Measurements from ENCODE around the gene PARD3B.

PARD3B gene

GRCh38 chr2:204754898-204755297, 209.6 kb downstream of the PARD3B start:
- DNase-seq (ENCODE audit: low read depth in 2 of 2): no peak

GRCh38 chr2:204763974-204764703, 218.9 kb downstream of the PARD3B start:
- no peak for DNase-seq (ENCODE audit: low read depth in 2 of 2)

DNA sequence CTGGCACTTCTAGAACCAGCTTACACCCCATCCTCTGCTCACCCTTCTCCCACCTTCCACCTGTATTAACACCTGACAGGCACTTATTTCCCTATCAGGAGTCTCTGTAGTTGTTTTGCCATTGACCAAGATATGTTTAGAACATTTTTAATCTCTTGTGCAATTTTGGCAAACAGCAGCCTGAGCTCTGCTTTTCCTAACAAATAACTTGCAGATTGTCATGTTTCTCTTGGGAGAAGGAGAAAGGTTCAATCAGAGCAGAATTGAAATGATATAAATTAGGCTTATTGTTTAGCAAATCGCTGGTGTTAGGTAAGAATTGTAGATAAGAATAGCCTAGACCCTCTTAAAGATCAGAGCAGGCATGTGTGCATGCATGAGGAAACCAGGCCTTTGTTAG, 225.5 kb downstream of the PARD3B start:
- DNase-seq (ENCODE audit: low read depth in 2 of 2): no peak

GRCh38 chr2:204771721-204772120, 226.4 kb downstream of the PARD3B start:
- no peak for DNase-seq (ENCODE audit: low read depth in 2 of 2)

GRCh38 chr2:204772546-204772945, 227.3 kb downstream of the PARD3B start:
- DNase-seq (ENCODE audit: low read depth in 2 of 2): no peak

DNA sequence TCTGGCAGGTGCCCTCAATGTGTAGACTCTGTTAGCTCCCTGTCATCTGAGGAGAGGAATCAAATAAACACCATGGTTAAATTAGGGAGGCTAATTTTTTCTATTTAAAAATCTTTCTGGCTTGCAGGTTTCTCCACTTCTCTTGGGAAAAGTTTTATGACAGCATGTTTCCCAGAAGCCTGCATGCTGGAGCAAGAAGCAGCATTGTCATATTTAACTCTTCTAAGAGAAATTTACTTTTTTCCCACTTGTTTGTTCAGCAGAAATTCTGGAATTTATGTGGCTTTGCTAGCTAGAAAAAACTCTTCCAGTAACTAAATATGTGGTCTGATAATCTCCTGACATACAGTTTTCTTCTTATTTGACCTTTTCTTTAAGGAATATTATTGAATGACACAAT, 230.5 kb downstream of the PARD3B start:
- no peak for DNase-seq (ENCODE audit: low read depth in 2 of 2)

DNA sequence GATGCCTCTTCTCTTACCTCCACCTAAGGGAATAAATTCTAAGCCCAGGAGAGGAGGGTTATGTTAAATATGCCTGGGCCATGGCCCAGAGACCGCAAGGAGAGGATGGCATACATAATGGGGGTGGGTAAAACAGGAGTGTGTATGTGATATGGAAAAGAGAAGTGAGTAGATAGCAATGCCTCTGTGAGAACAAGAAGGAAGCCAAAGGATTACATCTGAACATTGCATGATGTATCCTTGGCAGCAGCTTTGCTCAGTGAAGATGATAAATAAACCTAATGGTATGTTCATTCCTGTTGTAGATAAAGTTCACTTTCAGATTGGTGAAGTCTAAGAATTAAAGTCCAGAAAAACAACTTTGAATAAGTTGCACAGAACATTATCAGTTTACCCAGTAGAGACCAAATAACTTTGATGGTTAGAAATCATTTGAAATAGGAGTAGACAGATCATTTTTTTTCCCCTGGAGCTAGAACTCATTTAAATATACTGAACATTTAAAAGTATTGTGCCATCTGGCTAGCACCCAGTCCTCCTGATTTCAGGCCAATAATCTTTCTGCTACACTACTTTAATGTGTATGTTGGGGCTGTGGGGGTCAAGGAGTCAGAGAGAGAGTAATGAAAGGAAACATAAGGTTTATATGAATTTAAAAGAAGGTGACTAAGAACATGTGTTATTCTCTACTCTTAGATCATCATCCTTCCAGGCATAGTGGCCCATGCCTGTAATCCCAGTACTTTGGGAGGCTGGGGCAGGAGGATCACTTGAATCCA, 231.7 kb downstream of the PARD3B start:
- DNase-seq (ENCODE audit: low read depth in 2 of 2): no peak

- DNase-seq (ENCODE audit: low read depth in 2 of 2): no peak
Measured at GRCh38 chr2:204779771-204780170, 234.5 kb downstream of the PARD3B start.

DNA sequence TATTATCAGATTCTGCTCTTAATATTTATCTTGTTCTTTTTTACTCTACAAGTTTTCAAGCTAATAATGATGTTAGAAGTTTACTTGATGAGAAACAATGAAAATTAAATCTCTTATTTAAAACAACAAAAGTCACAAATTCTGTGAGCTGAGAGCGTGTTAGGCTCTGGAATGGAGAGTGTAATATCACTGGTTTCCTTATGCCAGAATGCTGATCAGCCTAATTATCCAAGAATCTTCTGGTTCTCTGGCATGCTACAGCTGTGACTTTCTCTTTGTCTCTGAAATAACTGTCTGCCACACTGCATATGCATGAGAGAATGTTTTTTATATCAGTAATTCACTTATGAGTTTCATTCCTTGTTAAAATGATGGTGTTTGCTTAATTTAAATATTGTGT, 236.7 kb downstream of the PARD3B start:
- DNase-seq (ENCODE audit: low read depth in 2 of 2): no peak

GRCh38 chr2:204790076-204790475, 244.8 kb downstream of the PARD3B start:
- DNase-seq (ENCODE audit: low read depth in 2 of 2): no peak

DNA sequence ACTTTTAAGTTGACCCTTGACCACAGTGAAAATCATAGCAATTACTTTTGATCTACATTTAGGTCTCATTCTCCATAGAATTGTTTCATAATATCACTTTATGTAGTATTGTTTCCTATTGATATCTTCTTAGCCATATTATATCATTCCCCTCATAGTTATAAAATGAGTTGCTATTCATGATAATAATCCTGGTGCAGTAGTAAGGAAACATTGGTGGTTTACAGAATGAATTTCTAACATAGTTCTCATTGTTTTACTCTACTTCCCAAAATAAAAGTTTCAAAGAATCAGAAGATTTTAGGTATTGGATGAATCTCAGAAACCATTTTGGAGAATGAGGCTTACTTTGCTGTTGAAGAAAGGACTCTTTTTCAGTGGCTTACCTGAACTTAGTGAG, 246.0 kb downstream of the PARD3B start:
- no peak for DNase-seq (ENCODE audit: low read depth in 2 of 2)

GRCh38 chr2:204794624-204795023, 249.3 kb downstream of the PARD3B start:
- DNase-seq (ENCODE audit: low read depth in 2 of 2): no peak

DNA sequence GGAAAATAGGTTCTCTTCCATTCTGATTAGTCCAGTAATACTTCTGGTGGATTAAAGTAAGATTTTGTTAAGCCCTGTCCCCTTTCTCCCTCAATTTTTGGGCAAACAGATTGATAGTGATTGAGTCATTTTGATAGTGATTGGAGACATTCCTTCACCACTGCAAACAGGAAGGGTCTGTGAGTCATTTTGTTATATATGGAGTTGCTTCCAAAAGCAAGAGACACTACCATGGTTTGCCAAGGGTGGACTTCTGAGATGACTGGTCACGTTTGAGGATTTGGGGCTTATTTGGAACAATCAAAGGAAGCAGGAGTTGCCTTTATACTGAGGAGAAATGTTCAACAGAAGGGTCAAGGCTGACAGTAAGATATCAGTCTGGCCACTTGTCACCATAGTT, 249.9 kb downstream of the PARD3B start:
- no peak for DNase-seq (ENCODE audit: low read depth in 2 of 2)

GRCh38 chr2:204796581-204796980, 251.3 kb downstream of the PARD3B start:
- DNase-seq (ENCODE audit: low read depth in 2 of 2): no peak

DNA sequence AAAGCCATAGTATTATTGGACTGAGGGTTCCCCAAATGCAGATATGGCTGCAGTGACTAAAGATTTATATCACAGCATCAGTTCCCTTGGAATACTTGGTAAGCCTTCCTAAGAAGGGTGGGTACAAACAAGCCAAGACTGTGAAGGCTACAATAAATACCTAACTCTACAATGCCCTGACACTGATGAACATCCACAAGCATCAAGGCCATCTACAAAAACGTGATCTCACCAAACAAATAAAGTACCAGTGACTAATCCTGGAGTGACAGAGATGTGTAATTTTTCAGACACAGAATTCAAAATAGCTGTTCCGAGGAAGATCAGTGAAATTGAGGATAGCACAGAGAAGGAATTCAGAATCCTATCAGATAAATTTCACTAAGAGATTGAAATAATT, 254.5 kb downstream of the PARD3B start:
- no peak for DNase-seq (ENCODE audit: low read depth in 2 of 2)

DNA sequence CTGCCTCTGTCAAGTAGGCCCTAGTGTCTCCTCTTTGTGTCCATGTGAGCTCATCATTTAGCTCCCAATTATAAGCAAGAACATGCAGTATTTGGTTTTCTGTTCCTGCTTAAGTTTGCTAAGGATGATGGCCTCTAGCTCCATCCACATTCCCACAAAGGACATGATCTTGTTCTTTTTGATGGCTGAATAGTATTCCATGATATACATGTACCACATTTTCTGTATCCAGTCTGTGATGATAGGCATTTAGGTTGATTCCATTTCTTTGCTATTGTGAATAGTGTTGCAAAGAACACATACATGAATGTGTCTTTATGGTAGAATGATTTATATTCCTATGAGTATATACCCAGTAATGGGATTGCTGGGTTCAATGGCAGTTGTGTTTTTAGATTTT, 263.2 kb downstream of the PARD3B start:
- DNase-seq (ENCODE audit: low read depth in 2 of 2): no peak

GRCh38 chr2:204824751-204825453, 279.6 kb downstream of the PARD3B start:
- DNase-seq (ENCODE audit: low read depth in 2 of 2): no peak

DNA sequence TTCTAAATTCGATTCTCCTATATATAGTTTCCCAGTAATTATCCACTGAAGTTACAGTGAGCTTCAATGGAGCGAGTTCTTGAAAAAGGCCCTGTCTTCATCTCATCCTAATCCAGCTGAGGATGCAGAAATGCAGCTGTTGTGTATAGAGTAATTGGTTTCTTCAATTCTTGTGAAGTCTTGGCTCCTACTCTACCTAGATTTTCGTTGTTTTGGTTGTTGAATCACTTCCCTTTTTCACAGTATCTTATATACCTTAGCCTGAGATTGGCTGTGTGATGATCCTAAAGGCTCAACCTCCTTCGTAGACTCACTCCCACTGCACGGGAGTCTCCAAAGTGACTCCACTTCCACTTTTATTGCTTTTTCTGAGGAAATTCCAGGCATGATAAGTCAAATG, 280.4 kb downstream of the PARD3B start:
- no peak for DNase-seq (ENCODE audit: low read depth in 2 of 2)

- DNase-seq (ENCODE audit: low read depth in 2 of 2): no peak
Measured at GRCh38 chr2:204827701-204828590, 282.7 kb downstream of the PARD3B start.

DNA sequence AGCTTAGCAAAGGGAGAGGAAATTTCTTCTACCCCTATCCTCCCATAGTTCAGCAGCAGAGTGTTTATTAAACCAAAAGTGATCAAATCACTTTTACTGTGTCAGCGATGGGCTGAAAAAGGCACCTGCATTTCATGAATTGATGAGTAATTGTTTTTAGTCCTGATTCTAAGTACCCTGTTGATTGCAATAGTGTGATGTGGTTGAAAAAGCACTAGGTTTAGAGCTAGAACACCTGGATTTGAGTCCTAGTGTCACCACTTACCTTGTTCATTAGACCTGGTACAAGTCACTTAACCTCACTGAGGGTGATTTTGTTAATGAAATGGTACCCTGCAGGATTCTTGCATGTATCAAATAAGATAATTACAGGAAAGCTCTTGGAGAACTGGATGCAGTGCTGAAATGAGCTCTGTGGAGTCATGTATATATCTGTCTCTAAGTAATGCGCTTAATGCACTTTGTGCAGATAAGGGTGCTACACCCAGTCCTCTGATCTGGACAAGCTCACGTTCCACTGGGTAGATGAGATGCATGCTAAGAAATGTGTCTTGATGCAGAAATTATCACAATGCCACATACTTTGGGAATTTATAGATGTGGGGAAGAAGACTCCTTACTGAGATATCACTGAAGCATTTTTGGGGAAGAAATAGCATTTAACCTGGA, 289.6 kb downstream of the PARD3B start:
- DNase-seq (ENCODE audit: low read depth in 2 of 2): no peak

DNA sequence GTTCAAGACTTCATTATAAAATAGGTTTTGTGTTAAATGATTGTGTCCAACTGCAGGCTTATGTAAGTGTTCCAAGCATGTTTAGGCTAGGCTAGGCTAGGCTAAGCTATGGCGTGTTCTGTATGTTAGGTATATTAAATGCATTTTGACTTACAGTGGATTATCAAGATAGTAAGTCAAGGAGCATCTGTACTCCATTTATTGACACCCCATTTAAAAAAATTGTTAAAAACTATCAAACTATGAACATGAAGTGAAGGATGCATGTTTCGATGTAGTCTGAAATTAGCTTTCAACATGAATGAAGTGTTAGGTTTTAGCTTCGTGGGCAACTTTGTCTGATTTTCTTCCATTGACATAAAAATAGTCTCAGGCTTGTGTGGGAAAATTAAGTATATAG, 290.5 kb downstream of the PARD3B start:
- DNase-seq (ENCODE audit: low read depth in 2 of 2): no peak
